Measurements from ENCODE around the gene MEGF11. TPM values are rescaled to one million over a fixed set of nuclear protein-coding genes. Genes with fewer than 3 reads are reported as not detected.

The MEGF11 gene
- total RNA-seq, 1 experiment from 2014 or later, result 2.3 TPM

DNA sequence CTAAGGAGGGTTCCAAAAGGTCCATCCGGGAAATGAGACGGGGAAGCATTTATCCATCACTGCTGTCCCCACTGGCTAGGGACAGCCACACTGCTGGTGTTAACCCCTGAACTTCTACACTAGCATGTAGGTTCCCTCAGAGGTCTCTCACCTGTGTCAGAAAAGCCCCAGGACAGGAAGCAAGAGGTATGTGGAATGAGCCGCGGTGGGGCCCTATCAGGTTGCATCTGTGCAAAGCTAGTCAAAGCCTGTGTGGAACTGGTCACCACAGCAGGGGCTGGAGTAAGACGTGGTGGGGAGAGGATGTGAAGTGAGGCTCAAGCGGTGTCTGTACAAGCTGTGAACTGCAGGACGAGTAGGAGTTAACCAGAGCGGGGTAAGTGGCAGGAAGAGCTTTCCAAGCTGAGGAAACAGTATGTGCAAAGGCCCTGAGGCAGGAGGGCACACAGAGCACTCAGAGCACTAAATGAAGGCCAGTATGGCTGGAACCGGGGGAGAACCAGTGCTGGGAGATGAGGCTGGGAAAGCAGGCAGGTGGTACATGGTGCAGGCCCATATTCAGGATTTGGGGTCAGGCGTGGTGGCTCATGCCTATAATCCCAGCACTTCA, 57.8 kb downstream of the MEGF11 start:
- ATAC-seq (no peak), DNase-seq (ENCODE audit: low read depth, low spot score) (no peak)
- Histone ChIP-seq H3K9me2 (ENCODE audit: insufficient read depth) (no peaks in the 10 kb centered on the region), H4K20me1 (ENCODE audit: insufficient read depth) (no peaks in the 10 kb centered on the region), H3K27me3 (ENCODE audit: insufficient read depth, low read length) (no peaks in the 10 kb centered on the region), H3K36me3 (ENCODE audit: control insufficient read depth in 1 of 2, insufficient read depth in 2 of 2, low read length in 2 of 2) (no peaks in the 10 kb centered on the region), H3K4me1 (ENCODE audit: control insufficient read depth in 1 of 2, insufficient read depth in 2 of 2, low read length in 2 of 2) (peaks cover 4 to 12% of the 10 kb centered on the region in 2 experiments; a peak in 3 of 4 replicates), H3K9me3 (ENCODE audit: control insufficient read depth in 1 of 2, insufficient read depth in 1 of 2, low read depth in 1 of 2, low read length in 2 of 2) (no peaks in the 10 kb centered on the region), H3K4me3 (replicated peaks in 1 of 2; ENCODE audit: low read depth in 1 of 2, low read length in 2 of 2) (no peak overlapping the region), H3K79me2 (ENCODE audit: insufficient read depth, low read length) (no peaks in the 10 kb centered on the region), H3K9ac (ENCODE audit: low read length) (no peak overlapping the region), H3K27ac (ENCODE audit: low read depth, low read length) (no peak overlapping the region), H3K4me2 (ENCODE audit: low read length) (no peak overlapping the region), H2AFZ (ENCODE audit: low read depth, low read length, poor library complexity, severe bottlenecking) (no peak overlapping the region)
- no TSS peak for BruUV-seq (replicated peaks)
- RAD21 ChIA-PET (ENCODE audit: low non-redundant PET in 1 of 2, low total read pairs in 2 of 2, uncharacterized antibody in 2 of 2, unreplicated experiment in 2 of 2), result no interaction called here
- no peak for TF ChIP-seq FOSL1 (IDR thresholded peaks at IDR 0.05; ENCODE audit: low read depth)
- TF ChIP-seq POLR2A (IDR thresholded peaks at IDR 0.05; ENCODE audit: borderline replicate concordance, extremely low read depth, insufficient read depth, insufficient read length), result no peak
- TF ChIP-seq, protein P1, sequence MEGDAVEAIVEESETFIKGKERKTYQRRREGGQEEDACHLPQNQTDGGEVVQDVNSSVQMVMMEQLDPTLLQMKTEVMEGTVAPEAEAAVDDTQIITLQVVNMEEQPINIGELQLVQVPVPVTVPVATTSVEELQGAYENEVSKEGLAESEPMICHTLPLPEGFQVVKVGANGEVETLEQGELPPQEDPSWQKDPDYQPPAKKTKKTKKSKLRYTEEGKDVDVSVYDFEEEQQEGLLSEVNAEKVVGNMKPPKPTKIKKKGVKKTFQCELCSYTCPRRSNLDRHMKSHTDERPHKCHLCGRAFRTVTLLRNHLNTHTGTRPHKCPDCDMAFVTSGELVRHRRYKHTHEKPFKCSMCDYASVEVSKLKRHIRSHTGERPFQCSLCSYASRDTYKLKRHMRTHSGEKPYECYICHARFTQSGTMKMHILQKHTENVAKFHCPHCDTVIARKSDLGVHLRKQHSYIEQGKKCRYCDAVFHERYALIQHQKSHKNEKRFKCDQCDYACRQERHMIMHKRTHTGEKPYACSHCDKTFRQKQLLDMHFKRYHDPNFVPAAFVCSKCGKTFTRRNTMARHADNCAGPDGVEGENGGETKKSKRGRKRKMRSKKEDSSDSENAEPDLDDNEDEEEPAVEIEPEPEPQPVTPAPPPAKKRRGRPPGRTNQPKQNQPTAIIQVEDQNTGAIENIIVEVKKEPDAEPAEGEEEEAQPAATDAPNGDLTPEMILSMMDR (IDR thresholded peaks at IDR 0.05 in 2 of 3, conservative IDR thresholded peaks at IDR 0.05 in 1 of 3; ENCODE audit: borderline replicate concordance in 1 of 3, insufficient read depth in 1 of 3, low read depth in 2 of 3, low read length in 2 of 3), result no peak
- TF ChIP-seq, protein P2, sequence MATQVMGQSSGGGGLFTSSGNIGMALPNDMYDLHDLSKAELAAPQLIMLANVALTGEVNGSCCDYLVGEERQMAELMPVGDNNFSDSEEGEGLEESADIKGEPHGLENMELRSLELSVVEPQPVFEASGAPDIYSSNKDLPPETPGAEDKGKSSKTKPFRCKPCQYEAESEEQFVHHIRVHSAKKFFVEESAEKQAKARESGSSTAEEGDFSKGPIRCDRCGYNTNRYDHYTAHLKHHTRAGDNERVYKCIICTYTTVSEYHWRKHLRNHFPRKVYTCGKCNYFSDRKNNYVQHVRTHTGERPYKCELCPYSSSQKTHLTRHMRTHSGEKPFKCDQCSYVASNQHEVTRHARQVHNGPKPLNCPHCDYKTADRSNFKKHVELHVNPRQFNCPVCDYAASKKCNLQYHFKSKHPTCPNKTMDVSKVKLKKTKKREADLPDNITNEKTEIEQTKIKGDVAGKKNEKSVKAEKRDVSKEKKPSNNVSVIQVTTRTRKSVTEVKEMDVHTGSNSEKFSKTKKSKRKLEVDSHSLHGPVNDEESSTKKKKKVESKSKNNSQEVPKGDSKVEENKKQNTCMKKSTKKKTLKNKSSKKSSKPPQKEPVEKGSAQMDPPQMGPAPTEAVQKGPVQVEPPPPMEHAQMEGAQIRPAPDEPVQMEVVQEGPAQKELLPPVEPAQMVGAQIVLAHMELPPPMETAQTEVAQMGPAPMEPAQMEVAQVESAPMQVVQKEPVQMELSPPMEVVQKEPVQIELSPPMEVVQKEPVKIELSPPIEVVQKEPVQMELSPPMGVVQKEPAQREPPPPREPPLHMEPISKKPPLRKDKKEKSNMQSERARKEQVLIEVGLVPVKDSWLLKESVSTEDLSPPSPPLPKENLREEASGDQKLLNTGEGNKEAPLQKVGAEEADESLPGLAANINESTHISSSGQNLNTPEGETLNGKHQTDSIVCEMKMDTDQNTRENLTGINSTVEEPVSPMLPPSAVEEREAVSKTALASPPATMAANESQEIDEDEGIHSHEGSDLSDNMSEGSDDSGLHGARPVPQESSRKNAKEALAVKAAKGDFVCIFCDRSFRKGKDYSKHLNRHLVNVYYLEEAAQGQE (IDR thresholded peaks at IDR 0.05; ENCODE audit: low read depth), result no peak
- no peak for TF ChIP-seq JUND (IDR thresholded peaks at IDR 0.05)
- TF ChIP-seq ELF1 (IDR thresholded peaks at IDR 0.05; ENCODE audit: borderline replicate concordance, low read depth), result no peak
- TF ChIP-seq RAD21 (IDR thresholded peaks at IDR 0.05; ENCODE audit: low read depth), result no peak
- TF ChIP-seq, protein P3, sequence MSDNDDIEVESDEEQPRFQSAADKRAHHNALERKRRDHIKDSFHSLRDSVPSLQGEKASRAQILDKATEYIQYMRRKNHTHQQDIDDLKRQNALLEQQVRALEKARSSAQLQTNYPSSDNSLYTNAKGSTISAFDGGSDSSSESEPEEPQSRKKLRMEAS (IDR thresholded peaks at IDR 0.05), result no peak
- CTCF ChIA-PET, result no interaction called here
- intact Hi-C loops (cut with micrococcal nuclease), result no loop called here
- POLR2A ChIA-PET, result no interaction called here
